HG03565 (cell line): ENCODE results near the gene DNASE1L2.
"Not testable (repeated sequence)": the region's sequence is repeated elsewhere in the genome, so short reads cannot be mapped to it uniquely, and the experiment has no call there.

Source experiments
- ATAC-seq: cut with Tn5 transposase; IDR thresholded peaks from one replicate; pipeline ENCODE4 v1.9.1; 2021; ENCODE audit warnings: mild to moderate bottlenecking, moderate library complexity; ENCODE audit not compliant: unreplicated experiment

DNASE1L2 gene

GRCh38 chr16:2203119-2203688 is 33.0 kb upstream of the DNASE1L2 start:
- not testable (repeated sequence) for ATAC-seq

- ATAC-seq, result no peak
Measured at GRCh38 chr16:2204416-2205103, 31.7 kb upstream of the DNASE1L2 start.

GRCh38 chr16:2205104-2205966 is 30.9 kb upstream of the DNASE1L2 start, which contains the start of gene MLST8:
TSS of gene MLST8 (plus strand) at chr16:2205454. CDS start at chr16:2206086, 632 bp downstream.
- peak; percentile 70 for ATAC-seq

- ATAC-seq, result peak; percentile 15
Measured at GRCh38 chr16:2205967-2206313, 30.3 kb upstream of the DNASE1L2 start.

GRCh38 chr16:2206420-2206779 is 29.8 kb upstream of the DNASE1L2 start:
- ATAC-seq, result no peak

GRCh38 chr16:2206780-2207433 is 29.3 kb upstream of the DNASE1L2 start:
- no peak for ATAC-seq

- no peak for ATAC-seq
Measured at GRCh38 chr16:2207872-2208271, 28.4 kb upstream of the DNASE1L2 start.

GRCh38 chr16:2208308-2208707 is 27.9 kb upstream of the DNASE1L2 start:
- ATAC-seq, result no peak

GRCh38 chr16:2208772-2209171 is 27.5 kb upstream of the DNASE1L2 start:
- no peak for ATAC-seq

- no peak for ATAC-seq
Measured at GRCh38 chr16:2209258-2210008, 26.8 kb upstream of the DNASE1L2 start.

- ATAC-seq, result no peak
Measured at GRCh38 chr16:2210009-2210332, 26.3 kb upstream of the DNASE1L2 start.

GRCh38 chr16:2210386-2211365 is 25.6 kb upstream of the DNASE1L2 start, which contains the start of gene BRICD5:
TSS of gene BRICD5 (minus strand) at chr16:2210863. CDS start at chr16:2210833, 30 bp downstream.
- no peak for ATAC-seq

GRCh38 chr16:2211923-2212347 is 24.3 kb upstream of the DNASE1L2 start:
- no peak for ATAC-seq

GRCh38 chr16:2212362-2213324 is 23.6 kb upstream of the DNASE1L2 start:
- ATAC-seq, result no peak

- peak; percentile 2 for ATAC-seq
Measured at GRCh38 chr16:2213817-2214718, 22.2 kb upstream of the DNASE1L2 start.

- ATAC-seq, result peak; percentile 78
Measured at GRCh38 chr16:2214719-2214968, 21.6 kb upstream of the DNASE1L2 start, which contains the start of gene PGP. TSS of gene PGP (minus strand) at chr16:2214840. CDS start at chr16:2214777, 63 bp downstream.

- no peak for ATAC-seq
Measured at GRCh38 chr16:2216330-2216729, 19.9 kb upstream of the DNASE1L2 start.
